MV-4-11 (cell line): ENCODE data around the gene TTC5.
A peak's percentile ranks its signal among the peaks of the same experiment; 100 is the strongest.
"Not testable (repeated sequence)": the region's sequence is repeated elsewhere in the genome, so short reads cannot be mapped to it uniquely, and the experiment has no call there.

Experiments
- DNase-seq: peaks from one replicate; lab custom pipeline; 2025; lab: John Stamatoyannopoulos, UW

The TTC5 gene

DNA sequence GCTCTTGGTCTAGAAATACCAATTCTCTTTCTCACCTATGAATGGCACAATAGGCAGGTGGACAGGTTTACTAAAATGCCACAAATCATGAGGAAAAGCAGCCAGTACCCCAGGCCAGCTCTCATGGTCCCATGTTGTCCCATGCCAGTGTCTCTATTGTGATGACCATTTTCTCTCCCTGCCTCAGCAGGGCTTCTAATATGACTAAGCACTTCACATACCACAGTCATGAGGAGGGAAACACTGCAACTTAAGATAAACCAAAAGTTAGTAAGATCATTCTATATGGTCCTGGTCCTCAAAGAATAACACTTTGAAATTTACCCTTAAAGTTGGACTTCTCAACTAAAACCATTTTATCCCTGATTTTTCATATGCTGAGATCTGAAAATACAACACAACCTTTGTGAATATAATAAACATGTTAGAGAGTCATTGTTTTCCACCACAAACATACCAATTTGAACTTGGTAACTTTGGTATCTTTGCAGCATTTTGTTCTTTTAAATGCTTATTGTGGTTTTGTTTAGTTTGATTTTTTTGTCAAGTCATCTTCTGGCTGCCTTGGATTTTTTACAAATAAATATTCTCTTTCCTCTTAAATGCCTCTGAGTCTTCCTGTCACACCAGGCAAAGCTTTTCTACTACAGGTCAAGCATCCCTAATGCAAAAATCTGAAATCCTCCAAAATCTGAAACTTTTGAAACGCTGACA lies 3.6 kb downstream of the TTC5 start:
- DNase-seq = no peak

DNA sequence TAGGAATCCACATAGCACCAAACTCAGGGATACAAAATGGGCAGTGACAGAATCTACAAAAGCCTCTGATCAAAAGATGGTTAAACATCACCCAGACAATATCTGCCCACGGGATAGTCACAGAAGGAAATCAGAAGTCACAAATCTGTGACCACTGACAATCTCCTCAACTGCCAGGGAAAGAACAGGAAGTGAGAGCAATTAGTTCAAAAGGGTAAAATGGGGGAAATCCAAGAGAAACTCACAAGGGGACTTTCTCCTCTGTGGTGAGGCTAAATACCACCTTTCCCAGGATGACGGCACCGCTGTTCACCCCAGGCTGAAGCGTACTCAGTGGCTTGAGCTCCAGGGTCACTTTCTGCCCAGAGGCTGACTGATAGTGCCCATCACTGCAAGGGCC lies 10.7 kb downstream of the TTC5 start:
- peak; percentile 73 for DNase-seq

GRCh38 chr14:20294636-20295035 lies 11.1 kb downstream of the TTC5 start:
- no peak for DNase-seq

- DNase-seq = not testable (repeated sequence)
Measured at GRCh38 chr14:20281998-20282397, 23.8 kb downstream of the TTC5 start.

DNA sequence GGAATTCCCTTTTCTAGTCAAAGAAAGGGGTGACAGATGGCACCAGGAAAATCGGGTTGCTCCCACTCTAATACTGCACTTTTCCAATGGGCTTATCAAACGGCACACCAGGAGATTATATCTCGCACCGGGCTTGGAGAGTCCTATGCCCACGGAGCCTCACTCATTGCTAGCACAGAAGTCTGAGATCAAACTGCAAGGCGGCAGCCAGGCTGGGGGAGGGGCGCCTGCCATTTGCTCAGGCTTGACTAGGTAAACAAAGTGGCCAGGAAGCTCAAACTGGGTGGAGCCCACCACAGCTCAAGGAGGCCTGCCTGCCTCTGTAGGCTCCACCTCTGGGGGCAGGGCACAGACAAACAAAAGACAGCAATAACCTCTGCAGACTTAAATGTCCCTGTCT lies 25.5 kb downstream of the TTC5 start:
- DNase-seq = not testable (repeated sequence)

DNA sequence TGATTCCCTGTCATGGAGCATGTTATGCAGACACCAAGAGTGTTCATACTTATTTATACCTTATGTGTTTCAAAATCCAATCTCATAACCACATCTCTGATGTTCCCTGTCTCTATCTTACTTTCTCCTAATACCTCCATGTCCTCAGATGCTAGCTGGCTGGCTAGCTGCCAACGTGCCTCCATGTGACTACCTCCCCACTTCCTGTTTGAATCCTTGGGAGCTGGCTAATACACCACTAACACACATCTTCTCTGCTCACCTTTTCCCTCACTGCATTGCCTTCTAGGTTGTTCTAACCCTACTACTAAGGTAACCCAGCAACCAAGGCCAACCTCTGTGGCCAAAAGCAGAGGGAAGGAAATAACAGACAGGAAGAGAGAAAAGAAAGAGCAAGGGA lies 27.3 kb downstream of the TTC5 start:
- DNase-seq = no peak

- no peak for DNase-seq
Measured at GRCh38 chr14:20277409-20277808, 28.3 kb downstream of the TTC5 start.

GRCh38 chr14:20274062-20274461 lies 31.7 kb downstream of the TTC5 start:
- no peak for DNase-seq

- DNase-seq = not testable (repeated sequence)
Measured at GRCh38 chr14:20264361-20264760, 41.4 kb downstream of the TTC5 start.

GRCh38 chr14:20262642-20263128 lies 43.1 kb downstream of the TTC5 start:
- peak; percentile 22 for DNase-seq

GRCh38 chr14:20247646-20248246 lies 58.0 kb downstream of the TTC5 start:
- DNase-seq = no peak
